ENCODE results near the gene SLC35G3. TPM values are rescaled to one million over a fixed set of nuclear protein-coding genes. Genes with fewer than 3 reads are reported as not detected.

SLC35G3 gene
- total and polyA plus RNA-seq, 10 of the 15 experiments (the other 5 are each of a cell fraction or from before 2014, with no cell fraction given), result not detected

DNA sequence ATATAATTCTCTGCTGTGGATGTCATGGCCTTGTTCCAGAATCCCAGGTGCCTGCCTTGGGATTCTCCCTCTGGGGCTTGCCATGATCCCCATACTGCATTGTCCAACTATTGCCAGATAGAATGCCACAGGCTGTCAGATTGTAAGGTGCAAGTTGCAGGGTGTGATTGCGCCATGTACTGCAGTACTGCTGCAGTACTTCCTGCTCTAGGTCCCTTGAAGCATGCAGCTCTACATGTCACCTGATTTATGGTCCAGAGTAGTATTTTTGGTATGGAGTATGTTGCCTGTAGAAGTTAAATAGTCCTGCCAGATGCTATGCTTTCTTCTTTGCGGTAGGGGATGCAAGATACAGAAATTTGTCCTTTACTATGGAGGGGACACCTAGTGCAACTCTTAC lies 41.7 kb upstream of the SLC35G3 start:
- no peak overlapping the region for H2AFZ ChIP-seq (ENCODE audit: control insufficient read depth, low read depth, low read length)
- 62% methylated on average over 2 of the region's 2 CpGs for WGBS (ENCODE audit: insufficient coverage, insufficient replicate concordance, low lambda C conversion rate, missing lambda C conversion rate)
- ChIA-PET SMC1A (ENCODE audit: uncharacterized antibody, unreplicated experiment) (no interaction called here), POLR2A (no interaction called here), RAD21 (ENCODE audit: unreplicated experiment) (no interaction called here), CTCF (no interaction called here)
- FAIRE-seq (no peak), ATAC-seq (no peak), DNase-seq (ENCODE audit: low read depth, low spot score) (no peak)
- no peaks in the 10 kb centered on the region for H3K4me1 ChIP-seq (ENCODE audit: control insufficient read depth, insufficient read depth, low read length)
- H3K4me3 ChIP-seq, result no peak overlapping the region
- H3K79me2 ChIP-seq (ENCODE audit: control insufficient read depth, insufficient read depth, low read length), result no peaks in the 10 kb centered on the region
- no peak for TF ChIP-seq NR2C2 (IDR thresholded peaks at IDR 0.05; ENCODE audit: borderline replicate concordance, control insufficient read depth, insufficient read length, low read depth)
- TF ChIP-seq CEBPZ (IDR thresholded peaks at IDR 0.05; ENCODE audit: low read depth, low read length), result no peak
- TF ChIP-seq, protein P1, sequence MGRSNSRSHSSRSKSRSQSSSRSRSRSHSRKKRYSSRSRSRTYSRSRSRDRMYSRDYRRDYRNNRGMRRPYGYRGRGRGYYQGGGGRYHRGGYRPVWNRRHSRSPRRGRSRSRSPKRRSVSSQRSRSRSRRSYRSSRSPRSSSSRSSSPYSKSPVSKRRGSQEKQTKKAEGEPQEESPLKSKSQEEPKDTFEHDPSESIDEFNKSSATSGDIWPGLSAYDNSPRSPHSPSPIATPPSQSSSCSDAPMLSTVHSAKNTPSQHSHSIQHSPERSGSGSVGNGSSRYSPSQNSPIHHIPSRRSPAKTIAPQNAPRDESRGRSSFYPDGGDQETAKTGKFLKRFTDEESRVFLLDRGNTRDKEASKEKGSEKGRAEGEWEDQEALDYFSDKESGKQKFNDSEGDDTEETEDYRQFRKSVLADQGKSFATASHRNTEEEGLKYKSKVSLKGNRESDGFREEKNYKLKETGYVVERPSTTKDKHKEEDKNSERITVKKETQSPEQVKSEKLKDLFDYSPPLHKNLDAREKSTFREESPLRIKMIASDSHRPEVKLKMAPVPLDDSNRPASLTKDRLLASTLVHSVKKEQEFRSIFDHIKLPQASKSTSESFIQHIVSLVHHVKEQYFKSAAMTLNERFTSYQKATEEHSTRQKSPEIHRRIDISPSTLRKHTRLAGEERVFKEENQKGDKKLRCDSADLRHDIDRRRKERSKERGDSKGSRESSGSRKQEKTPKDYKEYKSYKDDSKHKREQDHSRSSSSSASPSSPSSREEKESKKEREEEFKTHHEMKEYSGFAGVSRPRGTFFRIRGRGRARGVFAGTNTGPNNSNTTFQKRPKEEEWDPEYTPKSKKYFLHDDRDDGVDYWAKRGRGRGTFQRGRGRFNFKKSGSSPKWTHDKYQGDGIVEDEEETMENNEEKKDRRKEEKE (IDR thresholded peaks at IDR 0.05), result no peak
- TF ChIP-seq PML (IDR thresholded peaks at IDR 0.05; ENCODE audit: low read length), result no peak
- TF ChIP-seq ZNF207 (IDR thresholded peaks at IDR 0.05; ENCODE audit: borderline replicate concordance), result no peak
- TF ChIP-seq, protein P2, sequence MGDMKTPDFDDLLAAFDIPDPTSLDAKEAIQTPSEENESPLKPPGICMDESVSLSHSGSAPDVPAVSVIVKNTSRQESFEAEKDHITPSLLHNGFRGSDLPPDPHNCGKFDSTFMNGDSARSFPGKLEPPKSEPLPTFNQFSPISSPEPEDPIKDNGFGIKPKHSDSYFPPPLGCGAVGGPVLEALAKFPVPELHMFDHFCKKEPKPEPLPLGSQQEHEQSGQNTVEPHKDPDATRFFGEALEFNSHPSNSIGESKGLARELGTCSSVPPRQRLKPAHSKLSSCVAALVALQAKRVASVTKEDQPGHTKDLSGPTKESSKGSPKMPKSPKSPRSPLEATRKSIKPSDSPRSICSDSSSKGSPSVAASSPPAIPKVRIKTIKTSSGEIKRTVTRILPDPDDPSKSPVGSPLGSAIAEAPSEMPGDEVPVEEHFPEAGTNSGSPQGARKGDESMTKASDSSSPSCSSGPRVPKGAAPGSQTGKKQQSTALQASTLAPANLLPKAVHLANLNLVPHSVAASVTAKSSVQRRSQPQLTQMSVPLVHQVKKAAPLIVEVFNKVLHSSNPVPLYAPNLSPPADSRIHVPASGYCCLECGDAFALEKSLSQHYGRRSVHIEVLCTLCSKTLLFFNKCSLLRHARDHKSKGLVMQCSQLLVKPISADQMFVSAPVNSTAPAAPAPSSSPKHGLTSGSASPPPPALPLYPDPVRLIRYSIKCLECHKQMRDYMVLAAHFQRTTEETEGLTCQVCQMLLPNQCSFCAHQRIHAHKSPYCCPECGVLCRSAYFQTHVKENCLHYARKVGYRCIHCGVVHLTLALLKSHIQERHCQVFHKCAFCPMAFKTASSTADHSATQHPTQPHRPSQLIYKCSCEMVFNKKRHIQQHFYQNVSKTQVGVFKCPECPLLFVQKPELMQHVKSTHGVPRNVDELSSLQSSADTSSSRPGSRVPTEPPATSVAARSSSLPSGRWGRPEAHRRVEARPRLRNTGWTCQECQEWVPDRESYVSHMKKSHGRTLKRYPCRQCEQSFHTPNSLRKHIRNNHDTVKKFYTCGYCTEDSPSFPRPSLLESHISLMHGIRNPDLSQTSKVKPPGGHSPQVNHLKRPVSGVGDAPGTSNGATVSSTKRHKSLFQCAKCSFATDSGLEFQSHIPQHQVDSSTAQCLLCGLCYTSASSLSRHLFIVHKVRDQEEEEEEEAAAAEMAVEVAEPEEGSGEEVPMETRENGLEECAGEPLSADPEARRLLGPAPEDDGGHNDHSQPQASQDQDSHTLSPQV (IDR thresholded peaks at IDR 0.05), result no peak
- TF ChIP-seq BHLHE40 (IDR thresholded peaks at IDR 0.05; ENCODE audit: borderline replicate concordance in 1 of 2, low read depth in 2 of 2, low read length in 1 of 2), result no peak
- TF ChIP-seq TARDBP (IDR thresholded peaks at IDR 0.05; ENCODE audit: borderline replicate concordance), result no peak
- TF ChIP-seq SREBF2 (IDR thresholded peaks at IDR 0.05; ENCODE audit: low read length), result no peak
- no peak for TF ChIP-seq PAX5 (IDR thresholded peaks at IDR 0.05; ENCODE audit: borderline replicate concordance, low read depth, low read length)
- TF ChIP-seq JUNB (IDR thresholded peaks at IDR 0.05), result no peak
- no peak for TF ChIP-seq ATF7 (IDR thresholded peaks at IDR 0.05; ENCODE audit: low read depth)
- no peak for TF ChIP-seq NFYB (IDR thresholded peaks at IDR 0.05; ENCODE audit: insufficient read depth, low read depth, low read length)
- TF ChIP-seq ZNF384 (IDR thresholded peaks at IDR 0.05; ENCODE audit: borderline replicate concordance, low read depth, low read length), result no peak
- no peaks in the 10 kb centered on the region for H3K27me3 ChIP-seq (replicated peaks in 1 of 2; ENCODE audit: control insufficient read depth in 2 of 2, insufficient read depth in 2 of 2, low read length in 1 of 2)
- no peaks in the 10 kb centered on the region for H4K20me1 ChIP-seq (ENCODE audit: control insufficient read depth, insufficient read depth)
- in situ Hi-C loops (cut with MboI), result no loop called here
- H3K27ac ChIP-seq (ENCODE audit: control insufficient read depth, insufficient read depth), result no peak overlapping the region
- intact Hi-C loops (cut with micrococcal nuclease; ENCODE audit: unreplicated experiment), result no loop called here
- no TSS peak for BruUV-seq (replicated peaks)
- no peak overlapping the region for H3K4me2 ChIP-seq (ENCODE audit: control insufficient read depth, insufficient read depth)
- H3K9ac ChIP-seq (ENCODE audit: control insufficient read depth, insufficient read depth, low read length), result no peak overlapping the region
- no peaks in the 10 kb centered on the region for H3K36me3 ChIP-seq (ENCODE audit: control insufficient read depth in 2 of 2, insufficient read depth in 2 of 2, low read length in 1 of 2)
- no peaks in the 10 kb centered on the region for H3K9me3 ChIP-seq (replicated peaks; ENCODE audit: control insufficient read depth, insufficient read depth, low read length)

All from GM12878 (cell line).